Activated CD4-positive, alpha-beta T cell treated with anti-CD3 and anti-CD28 coated beads for 24 hours (primary cell): ENCODE measurements around the gene ABHD16A.

Experiments
- DNase-seq, 2 donors: peaks; one replicate each; pipeline ENCODE4 v3.0.0-alpha.2; 2020; ENCODE audit warnings: low read depth in 2 of 2

The ABHD16A gene

GRCh38 chr6:31689249-31690110 is 13.6 kb downstream of the ABHD16A start:
- DNase-seq = no peak

- DNase-seq = no peak
These were observed 15.0 kb downstream of the ABHD16A start for GRCh38 chr6:31687860-31688693.

- no peak for DNase-seq
These were observed 15.8 kb downstream of the ABHD16A start for GRCh38 chr6:31687321-31687720.

- DNase-seq = no peak
These were observed 16.6 kb downstream of the ABHD16A start for GRCh38 chr6:31686483-31686882.

- no peak for DNase-seq
These were observed 19.5 kb downstream of the ABHD16A start for GRCh38 chr6:31683591-31683990.

- peak; percentile 17 to 37 for DNase-seq
These were observed 21.9 kb downstream of the ABHD16A start for GRCh38 chr6:31681135-31681671.

- peak; percentile 44 to 52 for DNase-seq
These were observed 22.6 kb downstream of the ABHD16A start, which contains the start of gene LY6G5C for GRCh38 chr6:31680226-31681134. LY6G5C (minus strand) TSS chr6:31681067; CDS start chr6:31680373, 694 bp downstream.

GRCh38 chr6:31677955-31678354 is 25.2 kb downstream of the ABHD16A start:
- DNase-seq = no peak

- no peak for DNase-seq
These were observed 26.2 kb downstream of the ABHD16A start for GRCh38 chr6:31676904-31677303.

GRCh38 chr6:31676322-31676903 is 26.7 kb downstream of the ABHD16A start:
- DNase-seq = no peak

GRCh38 chr6:31669676-31670075 is 33.4 kb downstream of the ABHD16A start, which contains the start of gene LY6G5B:
LY6G5B (plus strand) TSS chr6:31669976; CDS start chr6:31670951, 975 bp downstream.
- DNase-seq = no peak

GRCh38 chr6:31666337-31666965 is 36.7 kb downstream of the ABHD16A start:
- no peak for DNase-seq

- DNase-seq = peak; percentile 94 to 96
These were observed 37.4 kb downstream of the ABHD16A start, which contains the start of gene CSNK2B for GRCh38 chr6:31665501-31666336. CSNK2B (plus strand) TSS chr6:31666080; CDS start chr6:31666832, 752 bp downstream.

- peak; percentile 74 to 75 for DNase-seq
These were observed 38.2 kb downstream of the ABHD16A start, which contains the start of gene GPANK1 for GRCh38 chr6:31664790-31665500. GPANK1 (minus strand) TSS chr6:31664997; CDS start chr6:31664478, 519 bp downstream.

- no peak for DNase-seq
These were observed 38.9 kb downstream of the ABHD16A start for GRCh38 chr6:31663961-31664789.

- DNase-seq = no peak
These were observed 39.8 kb downstream of the ABHD16A start for GRCh38 chr6:31663126-31663960.
